GM12878 (cell line): ENCODE measurements around the gene NCKAP5. TPM values are rescaled to one million over a fixed set of nuclear protein-coding genes. Genes with fewer than 3 reads are reported as not detected.

ENCODE experiments used
- ATAC-seq: fragments of 200-7000 bp; cut with Tn5 transposase; 3 replicates; pipeline ENCODE4 v1.9.1; 2020; ENCODE audit warnings: mild to moderate bottlenecking, moderate library complexity
- BruUV-seq: library from RNA; stranded (reverse); fragments of 400-500 nt; replicated peaks from 2 replicates; lab custom pipeline; 2021; lab: Mats Ljungman, UMichigan
- CTCF ChIA-PET: fragments of 300-600 bp; sonication (Branson Sonifier 250); formaldehyde crosslinking; extraction: SDS; loops from one replicate; lab custom pipeline; 2021; ENCODE audit warnings: inconsistent platforms; lab: Yijun Ruan, JAX
- POLR2A ChIA-PET: fragments of 350-600 bp; formaldehyde crosslinking; extraction: SDS; loops from one replicate; lab custom pipeline; 2021; ENCODE audit warnings: inconsistent platforms; lab: Charles Lee
- RAD21 ChIA-PET: fragments of 300-600 bp; sonication (Branson Sonifier 250); formaldehyde crosslinking; loops from one replicate; lab custom pipeline; 2023; ENCODE audit warnings: antibody characterized with exemption; ENCODE audit not compliant: unreplicated experiment; lab: Charles Lee
- SMC1A ChIA-PET: fragments of 300-600 bp; sonication (Branson Sonifier 250); formaldehyde crosslinking; loops from one replicate; lab custom pipeline; 2023; ENCODE audit not compliant: unreplicated experiment, uncharacterized antibody; lab: Charles Lee
- DNase-seq: peaks from one replicate; pipeline ENCODE4 v3.0.0-alpha.2; 2011; ENCODE audit warnings: low read depth, low spot score
- FAIRE-seq: peaks from 3 replicates; lab custom pipeline; 2011; peaks lifted over from hg19 to GRCh38; lab: Jason Lieb, UNC
- H2AFZ ChIP-seq: 2 replicates; pipeline ENCODE4 v1.6.0; 2011; ENCODE audit warnings: low read depth, low read length, control low read depth; ENCODE audit not compliant: control insufficient read depth
- H3K27ac ChIP-seq: 2 replicates; pipeline ENCODE4 v1.5.1; 2011; ENCODE audit warnings: control low read depth; ENCODE audit not compliant: control insufficient read depth, insufficient read depth
- H3K27me3 ChIP-seq, 2 experiments: replicated peaks in 1 of 2; 2 replicates each; pipeline versions ENCODE4 v1.6.0 to v1.6.1; 2011; ENCODE audit warnings: low read length in 1 of 2; ENCODE audit not compliant: control insufficient read depth in 2 of 2, insufficient read depth in 2 of 2
- H3K36me3 ChIP-seq, 2 experiments: 2 replicates each; pipeline ENCODE4 v1.5.1; 2011; ENCODE audit warnings: low read length in 1 of 2; ENCODE audit not compliant: control insufficient read depth in 2 of 2, insufficient read depth in 2 of 2
- H3K4me1 ChIP-seq: 2 replicates; pipeline ENCODE4 v1.6.1; 2011; ENCODE audit warnings: mild to moderate bottlenecking, low read length, moderate library complexity, mixed read lengths; ENCODE audit not compliant: control insufficient read depth, insufficient read depth
- H3K4me2 ChIP-seq: 2 replicates; pipeline ENCODE4 v1.6.0; 2011; ENCODE audit warnings: control low read depth; ENCODE audit not compliant: control insufficient read depth, insufficient read depth
- H3K4me3 ChIP-seq: fragments of 200-600 bp; sonication (generic); 2 replicates; pipeline ENCODE4 v1.5.1; 2016
- H3K79me2 ChIP-seq: 2 replicates; pipeline ENCODE4 v1.6.0; 2011; ENCODE audit warnings: low read length; ENCODE audit not compliant: control insufficient read depth, insufficient read depth
- H3K9ac ChIP-seq: 2 replicates; pipeline ENCODE4 v1.8.0; 2011; ENCODE audit warnings: low read length, control low read depth, mixed read lengths; ENCODE audit not compliant: control insufficient read depth, insufficient read depth
- H3K9me3 ChIP-seq: replicated peaks from 3 replicates; pipeline ENCODE4 v1.5.1; 2011; ENCODE audit warnings: mild to moderate bottlenecking, low read length; ENCODE audit not compliant: control insufficient read depth, insufficient read depth
- H4K20me1 ChIP-seq: 2 replicates; pipeline ENCODE4 v1.6.0; 2011; ENCODE audit not compliant: control insufficient read depth, insufficient read depth
- BMI1 ChIP-seq: fragments of 450-650 bp; IDR thresholded peaks from 2 replicates; pipeline ENCODE4 v1.6.1; 2016; ENCODE audit warnings: mild to moderate bottlenecking, moderate library complexity, borderline replicate concordance
- HCFC1 ChIP-seq: fragments of 150-350 bp; IDR thresholded peaks from 2 replicates; pipeline ENCODE4 v1.6.1; 2014; ENCODE audit warnings: low read length
- JUNB ChIP-seq: IDR thresholded peaks from 2 replicates; pipeline ENCODE4 v1.6.1; 2016; ENCODE audit warnings: antibody characterized with exemption, mild to moderate bottlenecking
- KAT2A ChIP-seq: conservative IDR thresholded peaks from 2 replicates; pipeline ENCODE4 v1.6.1; 2011; ENCODE audit warnings: low read depth, low read length; ENCODE audit not compliant: control insufficient read depth
- MYC ChIP-seq: IDR thresholded peaks from 2 replicates; pipeline ENCODE4 v1.6.1; 2011; ENCODE audit warnings: mild to moderate bottlenecking, low read length, moderate library complexity, inconsistent platforms; ENCODE audit not compliant: insufficient read depth, insufficient replicate concordance, insufficient read length, severe bottlenecking
- RBBP5 ChIP-seq: fragments of 200-600 bp; sonication (generic); conservative IDR thresholded peaks from 2 replicates; pipeline ENCODE4 v1.6.1; 2016
- RELA ChIP-seq: fragments of 450-650 bp; IDR thresholded peaks from 2 replicates; pipeline ENCODE4 v1.8.0; 2014; ENCODE audit warnings: borderline replicate concordance; ENCODE audit not compliant: partially characterized antibody
- SMARCA5 ChIP-seq: fragments of 450-650 bp; IDR thresholded peaks from 2 replicates; pipeline ENCODE4 v1.6.1; 2017; ENCODE audit warnings: mild to moderate bottlenecking
- SREBF2 ChIP-seq: IDR thresholded peaks from 2 replicates; pipeline ENCODE4 v1.6.1; 2012; ENCODE audit warnings: mild to moderate bottlenecking, low read length
- ZNF217 ChIP-seq: fragments of 450-650 bp; IDR thresholded peaks from 2 replicates; pipeline ENCODE4 v1.6.1; 2017; ENCODE audit warnings: antibody characterized with exemption, mild to moderate bottlenecking
- WGBS: methylation state at CpG from one replicate; pipeline ENCODE4 v1.1.6; 2016; ENCODE audit warnings: low lambda C conversion rate; ENCODE audit not compliant: insufficient replicate concordance, insufficient coverage; ENCODE audit errors: missing lambda C conversion rate; 5-methylcytosine and 5-hydroxymethylcytosine counted together
- in situ Hi-C: fragments of 300-500 bp; cut with MboI; formaldehyde crosslinking; loops from 9 replicates; pipeline ENCODE4 v1.14.3; 2018; ENCODE audit warnings: mixed read lengths
- intact Hi-C: fragments of 100-400 bp; cut with micrococcal nuclease; formaldehyde crosslinking; loops from one replicate; pipeline ENCODE4 v1.14.2; 2022; ENCODE audit not compliant: unreplicated experiment
- polyA plus RNA-seq, 11 experiments: library from polyadenylated mRNA; depleted of rRNA in 4 of 11; unstranded in 6 of 11; stranded (reverse) in 5 of 11; fragments of >200 nt; fragmentation: Nextera tagmentation in 4 of 11; fragmentation: Illumina TruSeq in 1 of 11; extraction: Ambion mirVana in 4 of 11; extraction: Trizol in 1 of 11; gene quantifications; 1 replicate in 1 of 11; 2 replicates in 10 of 11; pipeline versions ENCODE4 v1.2.1 to v1.2.3, GENCODE V29; 2011 to 2016; ENCODE audit warnings: inconsistent platforms in 2 of 11, missing spikeins in 2 of 11, low read depth in 1 of 11
- total RNA-seq, 4 experiments: library from RNA; depleted of rRNA in 3 of 4; stranded (reverse); fragments of >200 nt in 3 of 4; fragmentation: Illumina TruSeq in 1 of 4; extraction: Trizol in 1 of 4; gene quantifications; 2 replicates each; pipeline versions ENCODE4 v1.2.1 to v1.2.3, GENCODE V29; 2013 to 2021
- TF ChIP-seq, protein P1 (sequence below): IDR thresholded peaks from 2 replicates; pipeline ENCODE4 v1.6.1; 2011; ENCODE audit warnings: low read depth, low read length, improper control_type of control experiment, borderline replicate concordance

Gene NCKAP5
- total and polyA plus RNA-seq, 10 of the 15 experiments (the other 5 are each of a cell fraction or from before 2014, with no cell fraction given), result 0.06 to 0.44 (median 0.16) TPM

GRCh38 chr2:132646540-132647108 is 921.6 kb downstream of the NCKAP5 start:
- intact Hi-C loops (no loop called here), in situ Hi-C loops (no loop called here)
- BruUV-seq, result no TSS peak
- no peak overlapping the region for H3K4me2 ChIP-seq
- H3K9ac ChIP-seq, result no peak overlapping the region
- no peak overlapping the region for H3K4me3 ChIP-seq
- RAD21 ChIA-PET, result interaction anchor here (0.8 to 1.0 kb wide), 2 partner anchors 521 to 525 kb away, joined by 3 read pairs; no protein-coding TSS in a partner anchor
- FAIRE-seq (no peak), DNase-seq (no peak), ATAC-seq (no peak)
- 50% methylated on average over 8 of the region's 8 CpGs for WGBS
- CTCF ChIA-PET, result interaction anchor here (0.7 to 1.3 kb wide), 4 partner anchors 10 to 1197 kb away, joined by 3 to 4 read pairs (median 3); no protein-coding TSS in a partner anchor
- POLR2A ChIA-PET, result no interaction called here
- H4K20me1 ChIP-seq, result no peaks in the 10 kb centered on the region
- no peak overlapping the region for H3K27ac ChIP-seq
- H3K27me3 ChIP-seq, result no peaks in the 10 kb centered on the region
- H3K4me1 ChIP-seq, result no peaks in the 10 kb centered on the region
- SMC1A ChIA-PET, result interaction anchor here (1.0 kb wide), 1 partner anchor 525 kb away, joined by 3 read pairs; no protein-coding TSS in a partner anchor
- no peak overlapping the region for H2AFZ ChIP-seq
- no peaks in the 10 kb centered on the region for H3K9me3 ChIP-seq
- H3K79me2 ChIP-seq, result no peaks in the 10 kb centered on the region
- TF ChIP-seq SREBF2, result no peak
- TF ChIP-seq ZNF217, result no peak
- TF ChIP-seq SMARCA5, result no peak
- TF ChIP-seq, protein P1, sequence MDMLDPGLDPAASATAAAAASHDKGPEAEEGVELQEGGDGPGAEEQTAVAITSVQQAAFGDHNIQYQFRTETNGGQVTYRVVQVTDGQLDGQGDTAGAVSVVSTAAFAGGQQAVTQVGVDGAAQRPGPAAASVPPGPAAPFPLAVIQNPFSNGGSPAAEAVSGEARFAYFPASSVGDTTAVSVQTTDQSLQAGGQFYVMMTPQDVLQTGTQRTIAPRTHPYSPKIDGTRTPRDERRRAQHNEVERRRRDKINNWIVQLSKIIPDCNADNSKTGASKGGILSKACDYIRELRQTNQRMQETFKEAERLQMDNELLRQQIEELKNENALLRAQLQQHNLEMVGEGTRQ, result no peak
- TF ChIP-seq HCFC1, result no peak
- TF ChIP-seq MYC, result no peak
- TF ChIP-seq BMI1, result no peak
- no peak for TF ChIP-seq JUNB
- TF ChIP-seq RELA, result no peak
- no peak for TF ChIP-seq RBBP5
- no peak for TF ChIP-seq KAT2A
- no peaks in the 10 kb centered on the region for H3K36me3 ChIP-seq
